BE2C (cell line): Measurements from ENCODE around the gene NDUFA8.

Experiments used
- DNase-seq: peaks from one replicate; pipeline ENCODE4 v3.0.0-alpha.2; 2020
- H3K27me3 ChIP-seq: fragments of 250-450 bp; sonication (Bioruptor Pico); 2 replicates; pipeline ENCODE4 v1.5.1; 2020; ENCODE audit warnings: mild to moderate bottlenecking
- H3K36me3 ChIP-seq: fragments of 250-450 bp; sonication (Bioruptor Pico); 2 replicates; pipeline ENCODE4 v1.5.1; 2020; ENCODE audit warnings: mild to moderate bottlenecking
- H3K4me1 ChIP-seq: fragments of 250-450 bp; sonication (Bioruptor Pico); 2 replicates; pipeline ENCODE4 v1.5.1; 2020
- H3K4me3 ChIP-seq: 2 replicates; pipeline ENCODE4 v1.5.1; 2011; ENCODE audit warnings: low read depth, low read length
- H3K9me3 ChIP-seq: fragments of 250-450 bp; sonication (Bioruptor Pico); 2 replicates; pipeline ENCODE4 v1.5.1; 2020
- TF ChIP-seq, protein P1 (sequence below): IDR thresholded peaks from 2 replicates; pipeline ENCODE4 v1.5.1; 2012; ENCODE audit warnings: mild to moderate bottlenecking, low read depth, low read length

Gene NDUFA8

DNA sequence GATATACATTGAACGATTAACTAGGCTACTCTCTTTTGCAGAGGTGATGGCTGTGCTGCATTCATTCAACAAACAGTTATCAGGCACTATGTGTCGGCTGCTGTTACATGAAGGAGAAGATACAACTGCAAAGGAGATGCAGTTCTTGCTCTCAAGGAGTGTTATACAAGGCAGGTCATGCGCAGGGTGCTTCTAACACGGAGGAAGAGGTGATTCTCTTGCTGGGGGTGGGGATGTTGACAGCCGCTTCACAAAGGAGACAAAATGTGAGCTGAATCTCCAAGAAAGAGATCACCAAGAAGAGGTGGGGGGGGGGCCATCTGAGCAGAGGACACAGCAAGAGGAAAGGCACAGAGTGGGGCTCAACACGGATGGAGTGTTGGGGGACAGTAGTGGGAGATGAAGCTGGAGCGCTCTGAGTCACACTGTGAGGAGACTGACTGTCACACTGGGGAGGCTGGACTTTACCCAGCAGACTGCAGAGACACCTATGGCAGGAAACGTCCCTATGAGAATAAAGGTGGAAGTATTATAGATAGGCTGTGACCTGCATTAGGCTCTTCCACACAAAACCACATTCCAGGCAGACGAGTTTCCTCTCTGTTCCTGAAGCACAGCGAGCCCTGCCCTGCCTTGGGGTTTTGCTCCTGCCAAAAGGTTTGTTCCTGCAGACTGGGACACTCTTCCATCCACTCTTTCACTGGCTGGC is 20.9 kb downstream of the NDUFA8 start:
- peaks cover 3% of the 10 kb centered on the region; the same call in 1 of the 2 replicates for H3K4me1 ChIP-seq
- no peak overlapping the region for H3K4me3 ChIP-seq
- H3K9me3 ChIP-seq: no peaks in the 10 kb centered on the region
- no peak for DNase-seq
- peaks cover 8% of the 10 kb centered on the region for H3K36me3 ChIP-seq
- TF ChIP-seq, protein P1, sequence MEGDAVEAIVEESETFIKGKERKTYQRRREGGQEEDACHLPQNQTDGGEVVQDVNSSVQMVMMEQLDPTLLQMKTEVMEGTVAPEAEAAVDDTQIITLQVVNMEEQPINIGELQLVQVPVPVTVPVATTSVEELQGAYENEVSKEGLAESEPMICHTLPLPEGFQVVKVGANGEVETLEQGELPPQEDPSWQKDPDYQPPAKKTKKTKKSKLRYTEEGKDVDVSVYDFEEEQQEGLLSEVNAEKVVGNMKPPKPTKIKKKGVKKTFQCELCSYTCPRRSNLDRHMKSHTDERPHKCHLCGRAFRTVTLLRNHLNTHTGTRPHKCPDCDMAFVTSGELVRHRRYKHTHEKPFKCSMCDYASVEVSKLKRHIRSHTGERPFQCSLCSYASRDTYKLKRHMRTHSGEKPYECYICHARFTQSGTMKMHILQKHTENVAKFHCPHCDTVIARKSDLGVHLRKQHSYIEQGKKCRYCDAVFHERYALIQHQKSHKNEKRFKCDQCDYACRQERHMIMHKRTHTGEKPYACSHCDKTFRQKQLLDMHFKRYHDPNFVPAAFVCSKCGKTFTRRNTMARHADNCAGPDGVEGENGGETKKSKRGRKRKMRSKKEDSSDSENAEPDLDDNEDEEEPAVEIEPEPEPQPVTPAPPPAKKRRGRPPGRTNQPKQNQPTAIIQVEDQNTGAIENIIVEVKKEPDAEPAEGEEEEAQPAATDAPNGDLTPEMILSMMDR: no peak
- H3K27me3 ChIP-seq: no peaks in the 10 kb centered on the region

DNA sequence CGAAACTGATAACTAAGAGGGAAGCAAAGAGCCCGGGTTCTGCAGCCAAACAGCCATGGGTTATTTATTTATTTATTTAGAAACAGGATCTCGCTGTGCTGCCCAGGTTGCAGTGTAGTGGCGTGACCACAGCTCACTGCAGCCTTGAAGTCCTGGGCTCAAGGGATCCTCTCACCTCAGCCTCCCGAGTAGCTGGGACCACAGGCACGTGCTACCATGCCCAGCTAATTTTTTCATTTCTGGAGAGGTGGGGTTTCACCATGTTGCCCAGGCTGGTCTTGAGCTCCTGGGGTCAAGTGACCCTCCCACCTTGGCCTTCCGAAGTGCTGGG is 24.1 kb downstream of the NDUFA8 start:
- TF ChIP-seq, protein P1: no peak
- Histone ChIP-seq H3K36me3 (no peaks in the 10 kb centered on the region), H3K4me3 (no peak overlapping the region), H3K27me3 (no peaks in the 10 kb centered on the region), H3K4me1 (peaks cover 6% of the 10 kb centered on the region; the same call in 1 of the 2 replicates), H3K9me3 (no peaks in the 10 kb centered on the region)
- no peak for DNase-seq

DNA sequence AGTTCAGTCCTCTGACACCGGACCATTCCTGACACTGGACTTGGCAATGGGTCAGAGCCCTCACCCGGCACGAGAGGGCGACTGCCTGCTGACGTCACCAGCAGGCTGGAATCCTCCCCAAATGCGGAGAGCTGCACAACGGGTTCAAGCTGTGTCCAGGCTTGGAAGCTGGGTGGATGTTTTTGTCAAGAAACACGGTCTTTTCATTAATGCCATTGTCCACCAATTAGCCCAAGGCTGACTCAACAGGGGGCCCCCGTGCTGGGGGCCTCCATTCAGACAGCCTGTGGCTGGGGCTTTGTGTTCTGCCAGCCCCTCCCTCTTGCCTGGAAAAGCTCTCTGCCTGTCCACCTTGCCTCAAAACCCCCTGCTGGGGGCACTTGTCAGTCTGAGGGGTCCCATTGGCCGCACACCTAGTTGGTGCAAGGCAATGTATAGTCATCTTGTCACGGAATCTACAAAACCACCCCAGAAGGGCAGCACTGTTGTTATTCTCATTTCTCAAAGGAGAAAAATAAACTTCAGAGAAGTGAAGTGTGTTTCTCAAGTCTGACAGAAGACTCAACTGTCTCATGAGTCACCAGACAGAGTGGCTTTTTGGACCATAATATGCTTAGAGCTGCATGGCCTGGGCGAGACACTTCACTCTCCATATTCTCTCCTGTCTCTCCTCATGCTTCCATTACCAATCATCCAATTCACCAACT is 24.6 kb downstream of the NDUFA8 start:
- Histone ChIP-seq H3K9me3 (no peaks in the 10 kb centered on the region), H3K36me3 (no peaks in the 10 kb centered on the region), H3K4me1 (peaks cover 6% of the 10 kb centered on the region; the same call in 1 of the 2 replicates), H3K27me3 (no peaks in the 10 kb centered on the region), H3K4me3 (no peak overlapping the region)
- TF ChIP-seq, protein P1: no peak
- DNase-seq: no peak

DNA sequence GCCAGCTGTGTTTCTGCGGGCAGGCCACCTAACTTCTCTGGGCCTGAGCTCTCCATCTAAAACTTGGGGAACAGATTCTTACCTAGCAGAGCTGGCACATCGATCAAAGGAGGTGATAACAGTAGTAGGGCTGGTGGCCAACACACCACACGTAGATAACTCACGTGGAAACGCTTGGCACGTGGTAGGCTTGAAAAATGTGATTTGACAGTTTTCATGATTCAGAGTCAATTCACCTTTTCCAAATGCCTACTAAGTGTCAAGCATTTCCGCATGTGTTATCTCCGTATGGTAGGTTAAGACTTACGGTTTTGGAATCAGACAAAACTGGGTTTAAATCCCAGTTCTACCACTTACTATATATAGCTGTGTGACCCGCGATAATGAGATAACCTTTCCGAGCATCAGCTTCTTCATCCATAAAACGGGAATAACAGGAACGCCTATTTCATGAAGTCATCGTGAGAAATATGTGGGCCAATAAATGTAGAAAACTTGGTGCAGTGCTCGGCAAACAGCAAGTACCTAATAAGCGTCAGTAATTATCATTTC is 25.5 kb downstream of the NDUFA8 start:
- no peaks in the 10 kb centered on the region for H3K36me3 ChIP-seq
- DNase-seq: no peak
- no peaks in the 10 kb centered on the region for H3K27me3 ChIP-seq
- TF ChIP-seq, protein P1: no peak
- H3K4me3 ChIP-seq: no peak overlapping the region
- no peaks in the 10 kb centered on the region for H3K9me3 ChIP-seq
- peaks cover 6% of the 10 kb centered on the region; the same call in 1 of the 2 replicates for H3K4me1 ChIP-seq

DNA sequence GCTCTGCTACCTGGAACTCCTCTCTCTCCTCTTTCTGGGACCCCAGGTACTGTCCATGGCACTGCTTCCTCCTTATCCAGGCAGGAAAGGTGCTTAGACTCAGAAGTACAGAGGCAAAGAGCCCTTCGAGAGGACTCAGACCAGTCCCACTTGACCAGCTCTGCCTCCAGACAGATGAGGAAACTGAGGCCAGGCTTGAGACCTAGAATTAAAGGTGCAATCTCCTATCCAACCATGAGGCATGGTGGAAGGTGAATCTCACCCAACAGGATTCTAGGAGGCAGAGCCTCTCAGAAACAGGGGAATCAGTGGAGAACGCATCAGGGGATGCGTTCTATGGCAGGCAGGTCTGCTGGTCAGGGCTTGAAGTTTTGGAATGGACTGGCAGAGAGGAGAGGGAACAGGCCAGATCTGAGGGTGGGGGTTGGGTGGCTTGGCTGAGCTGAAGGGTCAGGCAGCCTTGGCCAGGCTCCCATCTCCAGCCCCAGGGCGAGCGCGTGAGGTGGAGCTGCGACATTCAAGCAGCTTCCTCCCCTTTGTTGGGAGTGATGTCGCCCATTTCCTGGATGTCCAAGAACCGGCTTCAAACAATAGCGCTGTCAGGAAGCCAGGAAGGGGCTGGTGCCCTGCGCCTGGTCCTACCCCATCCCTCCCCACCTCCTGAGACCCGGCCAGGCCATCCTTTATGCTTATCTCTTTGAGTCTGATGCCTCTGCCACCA is 26.2 kb downstream of the NDUFA8 start:
- Histone ChIP-seq H3K9me3 (no peaks in the 10 kb centered on the region), H3K4me1 (peaks cover 6% of the 10 kb centered on the region; the same call in 1 of the 2 replicates), H3K4me3 (no peak overlapping the region), H3K36me3 (no peaks in the 10 kb centered on the region), H3K27me3 (no peaks in the 10 kb centered on the region)
- DNase-seq: no peak
- TF ChIP-seq, protein P1: no peak
